GM19328 (cell line): ENCODE measurements around the gene RBMS1.

ENCODE experiments used
- ATAC-seq: cut with Tn5 transposase; IDR thresholded peaks from one replicate; pipeline ENCODE4 v1.9.1; 2021; ENCODE audit warnings: mild to moderate bottlenecking, moderate library complexity; ENCODE audit not compliant: unreplicated experiment

RBMS1 gene

DNA sequence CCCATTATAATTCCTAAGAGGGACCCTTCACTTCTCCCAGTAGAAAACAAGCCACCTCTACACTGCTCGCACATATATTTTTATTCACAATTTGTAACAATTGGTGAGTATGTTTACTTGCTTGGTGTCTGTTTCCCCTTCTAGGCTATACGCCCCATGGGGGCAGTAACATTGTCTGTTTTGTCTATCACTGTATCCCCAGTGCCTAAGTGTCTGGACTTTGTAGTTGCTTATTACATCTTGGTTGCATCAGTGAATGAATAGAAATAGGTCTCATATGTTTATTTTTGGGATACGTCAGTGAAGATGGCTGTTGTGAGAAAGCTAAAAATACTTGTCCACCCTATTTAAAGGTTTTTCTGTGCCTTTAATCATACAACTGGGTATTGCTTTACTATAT lies 206.1 kb downstream of the RBMS1 start:
- ATAC-seq, result no peak

GRCh38 chr2:160286551-160286950 lies 207.1 kb downstream of the RBMS1 start:
- no peak for ATAC-seq

GRCh38 chr2:160283675-160284074 lies 209.9 kb downstream of the RBMS1 start:
- no peak for ATAC-seq

DNA sequence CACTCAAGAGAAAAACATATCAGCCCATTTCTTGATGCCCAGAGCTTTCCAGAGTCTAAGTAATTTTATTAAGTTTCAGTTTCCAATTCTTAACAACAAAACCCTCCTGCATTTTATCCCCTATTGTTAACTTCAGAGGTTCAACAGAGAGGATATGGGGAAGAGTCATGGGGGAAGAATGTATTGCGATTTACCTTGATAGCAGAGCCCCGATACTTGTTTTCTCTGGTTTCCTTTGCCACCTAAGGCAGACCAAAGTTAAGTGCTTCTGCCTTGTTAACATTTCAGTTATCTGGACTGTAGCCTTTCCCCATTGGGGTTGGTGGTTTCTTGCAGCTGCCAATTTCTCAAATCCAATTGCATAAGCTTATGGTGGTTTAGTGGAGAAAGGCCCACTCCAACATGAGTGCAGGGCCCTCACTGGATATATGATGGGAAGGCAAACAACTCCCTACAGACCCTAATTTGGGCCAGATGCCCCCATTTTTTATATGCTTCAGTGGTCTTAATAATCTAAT lies 211.5 kb downstream of the RBMS1 start:
- ATAC-seq, result no peak

- no peak for ATAC-seq
Observed at GRCh38 chr2:160281213-160281612, 212.4 kb downstream of the RBMS1 start.

DNA sequence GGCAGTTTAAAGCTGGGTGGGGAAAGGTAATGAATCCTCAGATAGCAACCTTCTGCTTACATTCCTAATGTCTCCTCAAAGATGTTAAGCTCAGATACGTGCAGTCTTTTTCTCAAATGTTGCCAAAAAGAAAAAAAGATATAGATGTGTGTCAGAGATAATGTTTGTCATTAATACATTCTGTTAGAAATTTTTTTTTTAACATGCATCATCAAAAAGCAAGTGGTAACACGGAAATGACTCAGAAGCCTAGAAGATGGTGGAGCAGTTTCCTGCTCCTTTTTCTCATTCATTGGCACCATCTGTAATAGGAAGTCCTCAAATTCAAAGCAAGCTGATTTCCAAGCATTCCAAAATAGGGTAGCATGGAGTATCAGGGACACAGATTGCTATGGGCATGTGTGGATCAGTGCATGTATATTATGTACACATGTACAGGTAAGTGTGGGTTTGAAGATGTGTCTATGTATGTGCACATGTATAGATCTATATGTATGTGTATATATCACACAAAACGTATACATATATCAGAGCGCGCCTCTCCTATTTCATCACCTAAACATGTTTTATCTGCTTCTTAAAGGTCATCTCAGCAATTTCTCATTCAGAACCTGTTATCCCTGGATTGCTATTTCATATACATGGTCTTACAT lies 213.7 kb downstream of the RBMS1 start:
- no peak for ATAC-seq

GRCh38 chr2:160278879-160279177 lies 214.8 kb downstream of the RBMS1 start:
- no peak for ATAC-seq

DNA sequence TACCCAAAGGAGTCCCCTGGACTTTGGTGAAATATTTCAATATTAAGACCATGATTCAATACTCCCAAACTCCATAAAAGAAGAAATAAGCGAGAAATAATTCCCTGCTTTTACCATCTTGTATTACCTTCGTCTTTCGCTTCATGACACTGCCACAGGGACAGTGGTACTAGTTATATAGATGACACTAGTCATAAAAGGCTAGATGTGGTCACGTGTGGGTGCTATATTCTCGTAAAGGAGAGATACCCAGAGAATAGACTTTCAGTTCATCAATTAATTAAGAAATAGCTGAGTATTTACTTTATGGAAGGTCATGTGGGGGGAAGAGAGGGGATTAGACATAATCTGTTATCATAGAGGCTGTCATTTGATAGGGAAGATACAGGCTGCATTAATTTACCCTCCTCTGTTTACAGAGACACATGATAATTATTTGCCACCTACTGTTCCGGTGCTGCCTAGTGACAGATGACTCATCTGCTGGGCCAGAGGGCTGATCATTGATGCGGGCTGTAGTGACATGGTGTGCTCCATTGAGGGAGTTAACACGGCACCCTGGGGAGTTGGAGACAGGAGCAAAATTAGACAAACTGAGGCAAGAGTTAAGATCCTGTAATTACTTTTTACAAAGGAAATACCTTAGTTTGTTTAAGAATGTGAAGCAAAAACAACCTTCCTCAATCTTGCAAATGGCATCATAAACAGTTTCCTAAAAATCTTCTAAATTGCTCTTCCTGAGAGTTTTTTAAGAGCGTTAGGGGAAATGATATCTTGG lies 215.3 kb downstream of the RBMS1 start:
- ATAC-seq, result no peak

- ATAC-seq, result no peak
Observed at GRCh38 chr2:160277151-160277550, 216.5 kb downstream of the RBMS1 start.

DNA sequence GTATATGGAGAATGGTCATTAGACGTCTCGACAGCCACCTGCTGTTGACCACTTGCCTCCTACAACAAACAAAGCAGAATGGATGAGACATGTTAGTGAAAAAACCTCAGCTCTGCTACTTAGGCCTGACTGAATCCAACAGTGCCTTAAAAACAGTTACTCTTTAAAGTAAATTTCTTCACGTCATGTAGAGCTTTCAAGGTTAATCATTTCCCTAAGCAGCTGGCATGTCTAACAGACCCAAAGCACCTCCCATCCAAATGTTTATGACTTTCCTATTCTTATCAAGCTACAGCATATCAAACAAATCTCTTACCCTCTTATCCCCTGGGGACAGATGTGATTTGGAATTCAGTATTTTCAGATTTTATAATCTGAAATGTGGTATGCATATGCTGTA lies 218.0 kb downstream of the RBMS1 start:
- no peak for ATAC-seq

GRCh38 chr2:160271171-160272086 lies 222.2 kb downstream of the RBMS1 start:
- no peak for ATAC-seq

DNA sequence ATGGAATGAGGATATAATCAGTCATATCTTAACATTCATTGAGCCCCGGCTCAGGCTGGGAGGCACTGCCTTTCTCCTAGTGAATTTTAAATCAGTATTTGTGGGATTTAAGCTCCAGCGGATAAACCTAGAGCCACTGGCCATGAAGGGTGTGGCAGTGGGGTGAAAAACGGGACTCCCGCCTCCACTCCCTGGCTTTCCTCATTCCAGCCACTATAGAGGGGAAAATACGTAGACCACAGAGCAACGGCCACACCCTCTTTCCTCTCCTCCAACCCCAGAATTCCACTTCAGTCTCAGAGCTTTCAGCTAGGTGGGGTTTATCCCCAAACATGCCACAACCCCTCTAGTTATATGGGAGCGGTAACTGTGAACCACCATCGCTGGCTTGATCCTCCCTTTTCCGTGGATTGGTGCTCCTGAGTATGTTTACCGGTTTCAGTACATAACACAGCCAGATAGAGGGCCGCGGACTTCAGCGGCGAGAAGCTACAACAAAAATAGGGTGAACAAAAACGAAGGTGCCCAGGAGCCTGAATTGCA lies 223.0 kb downstream of the RBMS1 start:
- no peak for ATAC-seq

DNA sequence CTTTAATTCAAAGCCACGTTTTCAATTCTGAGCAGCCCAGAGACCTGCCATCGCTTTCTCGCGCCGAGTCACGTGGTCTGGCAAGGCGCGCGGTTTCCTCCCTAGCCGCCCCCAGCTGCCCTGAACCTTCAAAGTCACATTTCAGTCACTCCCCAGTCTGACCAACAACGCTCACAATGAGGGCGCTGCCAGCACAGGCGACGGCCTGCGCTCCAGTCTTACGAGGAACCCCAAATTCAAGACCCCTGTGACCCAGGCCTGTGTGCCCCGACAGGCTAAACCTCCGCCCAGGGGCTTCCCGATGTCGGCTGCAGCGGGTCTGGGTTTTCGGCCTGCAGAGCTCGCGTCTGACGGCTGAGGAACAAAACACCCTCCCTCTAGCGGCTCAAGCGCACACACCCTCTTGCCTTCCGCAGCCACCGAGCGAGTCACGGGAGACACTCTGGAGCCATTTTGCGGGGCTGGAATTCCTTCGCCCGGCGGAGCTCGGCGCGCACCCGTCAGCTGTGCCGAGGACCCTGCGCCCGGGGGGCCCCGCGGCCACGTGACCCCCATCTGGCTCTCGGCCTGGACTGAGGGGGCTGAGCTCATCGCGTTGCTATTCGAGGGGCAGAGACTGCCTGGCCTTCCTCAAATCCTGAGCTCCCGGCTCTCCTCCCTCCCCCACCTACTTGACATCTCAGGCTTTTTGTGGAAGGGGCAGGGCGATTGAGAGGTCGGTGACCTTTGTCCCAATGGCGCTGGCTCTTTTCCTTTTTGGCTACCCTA lies 223.6 kb downstream of the RBMS1 start:
- peak; percentile 90 for ATAC-seq

DNA sequence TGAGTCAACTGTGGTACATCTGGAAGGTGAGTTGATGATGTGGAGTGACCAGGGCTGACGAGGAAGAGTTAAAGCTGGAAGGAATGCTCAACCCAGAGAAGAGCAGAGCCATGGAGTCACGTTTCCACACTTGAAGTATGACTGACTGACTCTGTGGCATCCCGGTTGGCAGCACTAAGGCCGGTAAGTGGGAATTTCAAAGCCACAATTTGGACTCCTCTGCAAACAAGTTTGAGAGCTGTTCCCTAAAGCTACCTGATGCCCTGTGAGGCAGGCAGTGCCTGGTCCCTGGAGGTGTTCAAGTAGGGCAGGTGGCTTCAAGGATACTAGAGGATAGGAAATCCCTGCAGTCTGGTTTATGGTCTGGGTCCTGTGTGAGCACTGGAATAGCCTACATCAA lies 224.2 kb downstream of the RBMS1 start:
- ATAC-seq, result no peak

- ATAC-seq, result no peak
Observed at GRCh38 chr2:160268151-160268781, 225.3 kb downstream of the RBMS1 start.

GRCh38 chr2:160267692-160268091 lies 225.9 kb downstream of the RBMS1 start:
- no peak for ATAC-seq

DNA sequence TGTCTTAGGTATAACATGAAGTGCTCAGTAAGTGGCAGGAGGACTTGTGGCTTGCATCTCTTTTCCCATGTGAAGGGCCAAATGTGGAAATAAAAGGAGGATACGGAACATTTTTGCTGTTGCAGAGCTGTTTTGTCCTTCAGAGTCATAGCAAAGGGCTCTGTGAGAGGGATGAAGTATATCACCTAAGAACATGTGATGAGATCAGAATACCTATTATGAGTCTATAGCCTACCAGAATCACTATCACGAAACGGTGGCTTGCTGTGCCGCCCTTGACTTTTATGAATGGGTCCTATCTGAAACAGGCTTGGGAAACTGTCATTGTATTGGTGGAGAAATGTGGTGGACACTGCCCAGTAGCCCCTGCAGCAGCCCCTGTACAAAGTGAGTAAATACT lies 226.6 kb downstream of the RBMS1 start:
- no peak for ATAC-seq

DNA sequence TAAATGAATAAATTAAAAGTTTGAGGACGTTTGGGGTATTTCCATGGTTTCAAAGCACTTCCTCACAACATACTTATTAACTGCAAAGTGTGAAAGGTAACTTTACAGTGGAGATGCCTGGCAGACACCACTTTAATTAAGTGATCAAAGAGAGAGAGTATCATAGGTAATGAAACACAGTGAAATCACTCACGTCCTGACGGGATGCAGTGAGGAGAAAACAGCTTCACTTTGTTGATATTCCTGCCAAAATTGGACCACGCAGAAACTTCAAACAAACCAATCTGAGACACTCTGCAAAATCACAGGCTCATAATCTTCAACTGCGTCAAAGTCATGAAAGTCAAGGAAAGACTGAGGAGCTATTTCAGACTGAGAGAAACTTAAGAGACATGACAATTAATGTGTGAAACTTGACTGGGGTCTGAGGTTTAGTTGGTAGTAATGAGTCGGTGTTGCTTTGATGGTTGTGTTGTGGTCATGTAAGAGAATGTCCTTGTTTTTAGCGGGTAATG lies 227.5 kb downstream of the RBMS1 start:
- ATAC-seq, result no peak

- no peak for ATAC-seq
Observed at GRCh38 chr2:160264308-160264707, 229.3 kb downstream of the RBMS1 start.

DNA sequence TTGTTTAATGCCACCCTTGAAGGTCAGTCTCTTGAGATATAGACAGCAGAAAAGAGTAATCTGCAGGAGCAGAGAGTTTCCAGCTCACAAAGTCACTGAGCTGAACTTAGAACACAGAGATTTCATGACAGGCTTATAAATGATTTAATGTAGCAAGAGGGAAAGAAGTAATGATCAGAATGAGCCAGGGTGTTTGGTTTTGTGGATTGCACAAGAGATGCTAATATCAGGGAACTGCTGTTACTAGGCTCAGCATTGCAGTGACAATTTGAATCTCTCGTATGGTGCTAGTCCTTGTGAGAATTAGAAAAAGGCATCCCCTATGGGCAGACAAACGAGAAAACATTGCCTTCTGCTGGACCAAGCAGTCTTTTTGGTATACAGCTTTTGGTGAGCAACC lies 231.9 kb downstream of the RBMS1 start:
- ATAC-seq, result no peak
